Suprapubic skin (tissue), 4 donors: ENCODE results near the gene PLCB1. TPM values are rescaled to one million over a fixed set of nuclear protein-coding genes. Genes with fewer than 3 reads are reported as not detected.

Experiments
- DNase-seq, 2 donors: peaks; one replicate each; pipeline ENCODE4 v3.0.0-alpha.2; 2019; ENCODE audit warnings: low spot score in 2 of 2
- H3K27ac ChIP-seq: fragments of 200-600 bp; sonication (generic); one replicate; pipeline ENCODE4 v1.5.1; 2019
- H3K27me3 ChIP-seq: fragments of 200-600 bp; sonication (generic); one replicate; pipeline ENCODE4 v1.5.1; 2019
- H3K36me3 ChIP-seq: fragments of 200-600 bp; sonication (generic); one replicate; pipeline ENCODE4 v1.5.1; 2019
- H3K4me1 ChIP-seq: fragments of 200-600 bp; sonication (generic); one replicate; pipeline ENCODE4 v1.5.1; 2019
- H3K4me3 ChIP-seq: fragments of 200-600 bp; sonication (generic); one replicate; pipeline ENCODE4 v1.5.1; 2019; ENCODE audit warnings: mild to moderate bottlenecking
- H3K9me3 ChIP-seq: fragments of 200-600 bp; sonication (generic); one replicate; pipeline ENCODE4 v1.5.1; 2019
- CTCF ChIP-seq, 2 donors: fragments of 200-600 bp in 1 of 2; fragments of 450-650 bp in 1 of 2; sonication (generic) in 1 of 2; IDR thresholded peaks; one replicate each; pipeline ENCODE4 v1.5.1; 2016 to 2019; ENCODE audit warnings: antibody characterized with exemption in 2 of 2, mild to moderate bottlenecking in 1 of 2, moderate library complexity in 1 of 2
- EP300 ChIP-seq: sonication (generic); formaldehyde crosslinking; IDR thresholded peaks from one replicate; pipeline ENCODE4 v1.6.1; 2017; ENCODE audit warnings: antibody characterized with exemption
- POLR2A ChIP-seq, 2 donors: fragments of 450-650 bp; IDR thresholded peaks; one replicate each; pipeline ENCODE4 v1.6.1; 2017; ENCODE audit warnings: antibody characterized with exemption in 2 of 2, mild to moderate bottlenecking in 2 of 2, moderate library complexity in 2 of 2
- POLR2AphosphoS5 ChIP-seq, 3 donors: sonication (generic); formaldehyde crosslinking; IDR thresholded peaks; one replicate each; pipeline ENCODE4 v1.6.1; 2017; ENCODE audit warnings: antibody characterized with exemption in 3 of 3
- WGBS: methylation state at CpG from one replicate; pipeline ENCODE4 v1.1.5; 2018; 5-methylcytosine and 5-hydroxymethylcytosine counted together
- total RNA-seq, 4 donors: library from RNA; depleted of rRNA; stranded (reverse); fragments of >200 nt; gene quantifications; one replicate each; pipeline ENCODE4 v1.1.0, GENCODE V29; 2016

The PLCB1 gene
- total RNA-seq, 4 donors from 2014 or later = 3.9 to 15.6 (median 6.7) TPM

DNA sequence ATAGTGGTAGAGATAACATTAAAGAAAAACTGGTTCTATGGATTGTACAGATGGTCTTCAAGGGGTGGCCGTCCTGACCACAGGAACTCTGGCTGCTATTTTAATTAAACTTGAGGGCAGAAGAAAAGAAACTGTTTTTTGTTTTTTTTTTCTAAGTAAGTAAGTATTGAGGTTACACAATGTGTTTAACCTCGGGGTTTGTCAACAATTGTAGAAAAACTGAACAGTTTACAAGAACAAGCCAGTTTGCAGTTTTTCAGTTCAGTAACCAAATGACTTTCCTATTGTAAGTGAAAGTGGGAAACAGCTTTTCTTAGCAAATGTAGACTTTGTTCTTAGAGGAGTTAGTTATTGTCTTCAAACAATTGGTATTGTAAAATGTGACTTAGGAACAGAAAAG, 77.0 kb downstream of the PLCB1 start:
- H3K27me3 ChIP-seq = no peaks in the 10 kb centered on the region
- TF ChIP-seq POLR2A (IDR thresholded peaks at IDR 0.05) (no peak), EP300 (no peak), CTCF (IDR thresholded peaks at IDR 0.05) (no peak), POLR2AphosphoS5 (IDR thresholded peaks at IDR 0.05) (no peak)
- H3K4me1 ChIP-seq = no peaks in the 10 kb centered on the region
- 23% methylated on average over 2 of the region's 2 CpGs for WGBS
- no peak for DNase-seq
- H3K9me3 ChIP-seq = no peaks in the 10 kb centered on the region
- no peak overlapping the region for H3K4me3 ChIP-seq
- H3K36me3 ChIP-seq = no peaks in the 10 kb centered on the region
- H3K27ac ChIP-seq = no peak overlapping the region

GRCh38 chr20:8210749-8211148, 78.7 kb downstream of the PLCB1 start:
- Histone ChIP-seq H3K27ac (no peak overlapping the region), H3K36me3 (no peaks in the 10 kb centered on the region), H3K4me3 (no peak overlapping the region), H3K27me3 (no peaks in the 10 kb centered on the region), H3K4me1 (no peaks in the 10 kb centered on the region), H3K9me3 (no peaks in the 10 kb centered on the region)
- TF ChIP-seq CTCF (IDR thresholded peaks at IDR 0.05) = no peak
- TF ChIP-seq POLR2A (IDR thresholded peaks at IDR 0.05) = no peak
- TF ChIP-seq EP300 = no peak
- TF ChIP-seq POLR2AphosphoS5 (IDR thresholded peaks at IDR 0.05) = no peak
- no peak for DNase-seq
- 100% methylated on average over 1 of the region's 1 CpG for WGBS

DNA sequence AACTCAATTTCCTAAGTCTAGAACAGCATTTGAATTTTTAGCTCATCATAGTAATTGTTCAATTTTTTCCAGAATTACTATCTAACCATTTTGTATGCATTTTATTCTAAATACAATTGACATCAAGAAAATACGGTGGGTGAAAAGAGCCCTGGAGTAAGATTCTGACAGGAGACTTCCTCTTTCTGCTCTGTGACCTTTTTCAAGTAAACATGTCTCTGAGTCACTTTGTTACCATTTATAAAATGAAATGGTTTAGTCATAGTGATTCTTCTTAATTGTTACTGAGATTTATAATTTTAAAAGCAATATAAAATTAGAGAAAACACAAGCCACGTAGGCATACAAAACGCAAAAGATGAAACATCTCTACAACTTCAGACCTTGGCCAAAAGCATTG, 80.2 kb downstream of the PLCB1 start:
- no peaks in the 10 kb centered on the region for H3K36me3 ChIP-seq
- no peaks in the 10 kb centered on the region for H3K27me3 ChIP-seq
- no peak overlapping the region for H3K4me3 ChIP-seq
- no peak for TF ChIP-seq POLR2AphosphoS5 (IDR thresholded peaks at IDR 0.05)
- TF ChIP-seq EP300 = no peak
- TF ChIP-seq CTCF (IDR thresholded peaks at IDR 0.05) = no peak
- TF ChIP-seq POLR2A (IDR thresholded peaks at IDR 0.05) = no peak
- H3K9me3 ChIP-seq = no peaks in the 10 kb centered on the region
- no peaks in the 10 kb centered on the region for H3K4me1 ChIP-seq
- H3K27ac ChIP-seq = no peak overlapping the region
- 82% methylated on average over 3 of the region's 3 CpGs for WGBS
- DNase-seq = no peak

DNA sequence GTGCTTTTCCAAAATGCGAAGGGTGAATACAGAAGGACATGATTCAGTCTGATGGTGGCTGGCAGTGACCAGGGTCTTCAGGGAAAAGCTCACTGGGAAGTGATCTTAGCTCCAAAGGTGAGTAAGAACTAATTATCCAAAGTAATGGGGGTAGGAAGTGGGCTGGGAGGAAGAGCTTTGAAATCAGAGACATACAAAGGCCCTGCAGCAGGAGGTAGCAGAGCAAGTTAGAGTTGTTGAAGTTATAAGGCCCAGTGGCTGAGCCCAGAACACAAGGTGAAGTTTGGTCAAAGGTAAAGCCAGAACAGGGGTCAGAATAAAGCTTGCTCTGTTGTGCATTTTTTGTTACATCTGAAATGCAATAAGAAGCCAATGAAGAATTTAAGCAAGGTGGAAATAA, 81.2 kb downstream of the PLCB1 start:
- Histone ChIP-seq H3K9me3 (no peaks in the 10 kb centered on the region), H3K4me1 (no peaks in the 10 kb centered on the region), H3K36me3 (no peaks in the 10 kb centered on the region), H3K27ac (no peak overlapping the region), H3K27me3 (no peaks in the 10 kb centered on the region), H3K4me3 (no peak overlapping the region)
- no peak for DNase-seq
- 86% methylated on average over 1 of the region's 1 CpG for WGBS
- TF ChIP-seq CTCF (IDR thresholded peaks at IDR 0.05) (no peak), POLR2A (IDR thresholded peaks at IDR 0.05) (no peak), POLR2AphosphoS5 (IDR thresholded peaks at IDR 0.05) (no peak), EP300 (no peak)

GRCh38 chr20:8213831-8214587, 81.9 kb downstream of the PLCB1 start:
- H3K4me3 ChIP-seq = no peak overlapping the region
- H3K27ac ChIP-seq = no peak overlapping the region
- no peaks in the 10 kb centered on the region for H3K4me1 ChIP-seq

More at GRCh38 chr20:8213831-8214587, 81.9 kb downstream of the PLCB1 start:
- Histone ChIP-seq H3K27me3 (no peaks in the 10 kb centered on the region), H3K36me3 (no peaks in the 10 kb centered on the region), H3K9me3 (no peaks in the 10 kb centered on the region)
- 80% methylated on average over 12 of the region's 12 CpGs for WGBS
- DNase-seq = no peak
- TF ChIP-seq POLR2A (IDR thresholded peaks at IDR 0.05) = no peak
- no peak for TF ChIP-seq EP300
- no peak for TF ChIP-seq POLR2AphosphoS5 (IDR thresholded peaks at IDR 0.05)
- no peak for TF ChIP-seq CTCF (IDR thresholded peaks at IDR 0.05)
